Coronary artery (tissue), 2 donors: ENCODE data around the gene ASCC1.
A peak's percentile ranks its signal among the peaks of the same experiment; 100 is the strongest.

Source experiments
- DNase-seq: peaks from one replicate; pipeline ENCODE4 v3.0.0-alpha.2; 2017; ENCODE audit warnings: low spot score
- H3K27ac ChIP-seq, 2 donors: fragments of 200-600 bp; sonication (generic); one replicate each; pipeline ENCODE4 v1.5.1; 2016 to 2019
- H3K4me3 ChIP-seq: fragments of 200-600 bp; sonication (generic); 2 replicates; pipeline ENCODE4 v1.5.1; 2016; ENCODE audit warnings: mild to moderate bottlenecking, moderate library complexity
- CTCF ChIP-seq: fragments of 200-600 bp; sonication (generic); IDR thresholded peaks from one replicate; pipeline ENCODE4 v1.5.1; 2019; ENCODE audit warnings: antibody characterized with exemption

Gene ASCC1

GRCh38 chr10:72086466-72087391 lies 129.3 kb downstream of the ASCC1 start:
- no peak for TF ChIP-seq CTCF
- Histone ChIP-seq H3K4me3 (peak overlapping the region; percentile 71), H3K27ac (peak overlapping the region in 1 of 2 donors; percentile 28)
- DNase-seq: no peak

- DNase-seq: peak; percentile 35
- TF ChIP-seq CTCF: no peak
- H3K27ac ChIP-seq: no peak overlapping the region
- H3K4me3 ChIP-seq: no peak overlapping the region
These were observed 130.1 kb downstream of the ASCC1 start for GRCh38 chr10:72085864-72086465.

- TF ChIP-seq CTCF: no peak
- no peak for DNase-seq
- Histone ChIP-seq H3K27ac (no peak overlapping the region), H3K4me3 (no peak overlapping the region)
These were observed 130.9 kb downstream of the ASCC1 start for GRCh38 chr10:72085166-72085565.

GRCh38 chr10:72083790-72084459 lies 132.2 kb downstream of the ASCC1 start:
- TF ChIP-seq CTCF: no peak
- H3K4me3 ChIP-seq: no peak overlapping the region
- no peak for DNase-seq
- no peak overlapping the region for H3K27ac ChIP-seq

- H3K27ac ChIP-seq: no peak overlapping the region
- TF ChIP-seq CTCF: no peak
- H3K4me3 ChIP-seq: no peak overlapping the region
- no peak for DNase-seq
These were observed 133.0 kb downstream of the ASCC1 start for GRCh38 chr10:72082856-72083789.

GRCh38 chr10:72081772-72082590 lies 134.1 kb downstream of the ASCC1 start:
- Histone ChIP-seq H3K27ac (no peak overlapping the region), H3K4me3 (no peak overlapping the region)
- no peak for DNase-seq
- no peak for TF ChIP-seq CTCF
